ENCODE measurements around the gene OR6Q1. TPM values are rescaled to one million over a fixed set of nuclear protein-coding genes. Genes with fewer than 3 reads are reported as not detected.
A peak's percentile ranks its signal among the peaks of the same experiment; 100 is the strongest.

Gene OR6Q1
- total RNA-seq, 1 donor from 2014 or later = not detected

DNA sequence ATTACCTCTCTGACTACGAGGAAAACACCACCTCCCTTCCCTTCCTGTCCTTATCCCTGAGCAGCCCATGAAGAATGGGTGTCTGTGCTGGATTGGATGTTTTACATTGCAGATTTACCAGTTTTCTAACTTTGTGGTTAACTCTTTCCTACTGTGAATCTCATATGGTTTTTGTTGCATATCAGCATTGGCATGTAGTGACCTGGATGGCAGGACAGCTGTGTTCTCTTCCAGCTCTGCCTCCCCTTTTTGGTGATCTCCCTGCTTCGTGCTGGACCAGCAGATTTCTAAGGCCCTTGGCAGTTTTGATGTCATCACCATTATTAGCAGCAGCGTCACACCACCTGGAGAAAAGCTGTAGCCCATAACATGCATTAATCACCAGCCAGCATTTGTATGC is 26.7 kb downstream of the OR6Q1 start:
- no peak for DNase-seq (ENCODE audit: low spot score)

DNA sequence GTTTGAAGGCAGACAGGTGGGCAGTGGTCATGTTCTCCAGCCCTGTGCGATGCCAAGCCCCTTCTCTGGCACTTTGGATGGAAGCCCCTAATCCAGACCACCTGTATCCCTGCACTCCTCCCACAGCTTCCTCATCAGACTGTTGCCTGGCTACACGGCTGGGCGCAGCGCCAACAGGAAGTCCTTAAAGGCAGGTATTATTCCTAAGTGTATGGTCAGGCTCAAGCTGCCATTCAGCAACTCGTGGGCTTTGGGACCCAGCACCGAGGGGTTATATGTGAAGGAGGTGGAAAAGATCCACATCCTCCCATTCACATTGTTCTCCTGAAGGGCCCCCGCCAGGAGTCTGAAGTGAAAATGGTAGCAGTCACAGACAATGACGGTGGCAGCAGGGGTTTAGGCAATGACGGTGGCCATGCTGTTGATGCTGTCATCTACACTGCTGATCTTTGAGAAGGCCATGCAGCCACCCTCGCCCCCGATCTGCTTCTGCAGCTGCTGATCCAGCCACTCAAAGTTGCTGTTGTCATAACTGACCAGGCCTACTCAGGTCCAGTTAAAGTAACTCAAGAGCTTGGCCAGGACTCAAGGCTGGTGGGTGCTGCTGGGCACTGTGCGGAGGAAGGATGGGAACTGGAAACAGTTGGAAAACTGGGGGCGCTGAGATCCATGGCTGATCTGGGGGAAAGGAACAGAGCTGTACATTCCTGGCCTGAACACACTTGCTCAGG is 27.7 kb downstream of the OR6Q1 start:
- DNase-seq (ENCODE audit: low spot score) = peak; percentile 28

DNA sequence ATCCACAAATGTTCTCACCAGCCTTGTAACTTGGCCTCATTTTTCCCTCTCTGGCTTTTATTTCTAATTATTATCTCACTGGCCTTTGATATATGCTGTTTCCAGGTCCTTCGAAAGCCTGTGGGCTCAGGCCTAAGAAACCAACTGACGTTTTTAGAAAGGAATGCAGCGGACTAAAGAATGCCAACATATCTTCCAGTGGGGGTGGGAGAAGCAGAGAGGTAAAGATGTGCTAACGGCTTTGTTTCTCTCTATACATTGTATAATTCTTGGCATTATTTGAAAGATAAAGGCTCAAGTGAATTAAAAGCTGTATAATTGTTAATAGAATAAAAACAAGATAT is 28.2 kb downstream of the OR6Q1 start:
- no peak for DNase-seq (ENCODE audit: low spot score)

DNA sequence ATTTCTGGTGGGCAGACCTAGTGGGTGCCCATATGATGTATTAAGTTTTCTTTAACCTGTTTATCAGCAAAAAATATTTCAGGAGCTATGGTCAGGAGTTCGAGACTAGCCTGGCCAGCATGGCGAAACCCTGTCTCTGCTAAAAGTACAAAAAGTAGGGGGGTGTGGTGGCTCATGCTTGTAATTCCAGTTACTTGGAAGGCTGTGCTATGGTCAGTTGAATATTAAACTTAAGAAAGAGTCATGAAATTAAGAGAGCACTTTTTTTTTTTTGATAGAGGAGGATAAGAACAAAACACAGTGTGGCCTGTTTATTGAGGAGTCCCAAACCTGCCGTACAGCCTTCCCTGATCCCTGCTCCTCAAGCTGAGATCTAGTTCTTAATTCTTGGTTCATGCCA is 29.8 kb downstream of the OR6Q1 start:
- no peak for DNase-seq (ENCODE audit: low spot score)

DNA sequence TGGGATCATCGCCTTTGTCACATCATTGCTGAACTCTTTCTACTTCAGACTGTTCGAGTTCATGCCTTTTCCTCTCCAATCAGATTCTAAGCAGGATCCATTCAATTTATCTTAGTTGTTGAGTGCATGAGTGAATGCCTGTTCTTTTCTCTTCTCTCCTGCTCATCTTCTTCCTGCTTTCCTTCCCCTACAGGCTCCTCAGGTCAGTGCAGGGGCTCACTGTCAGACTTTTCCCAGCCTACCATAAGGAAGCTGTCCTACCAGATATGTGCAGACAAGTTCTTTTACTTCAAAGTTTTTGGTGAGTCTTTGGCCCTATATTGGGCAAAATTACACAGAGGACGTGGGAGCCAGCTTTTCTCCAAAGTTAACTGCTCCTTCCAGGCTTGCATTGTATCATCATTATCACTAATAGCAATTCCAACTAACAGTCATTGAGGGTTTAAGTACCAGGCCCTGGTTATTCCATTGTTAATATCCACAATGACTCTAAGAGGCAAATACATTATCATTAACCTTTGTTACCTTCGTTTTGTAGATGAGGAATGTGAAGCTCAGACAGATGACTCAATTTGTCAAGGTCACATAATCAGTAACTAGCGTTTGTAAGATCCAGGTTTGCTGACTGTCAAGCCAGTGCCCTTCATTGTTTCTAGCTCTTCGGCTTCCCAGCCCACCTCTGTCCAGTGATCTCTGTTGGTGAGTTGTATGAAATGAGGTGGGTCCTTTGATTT is 30.4 kb downstream of the OR6Q1 start:
- DNase-seq (ENCODE audit: low spot score) = no peak

DNA sequence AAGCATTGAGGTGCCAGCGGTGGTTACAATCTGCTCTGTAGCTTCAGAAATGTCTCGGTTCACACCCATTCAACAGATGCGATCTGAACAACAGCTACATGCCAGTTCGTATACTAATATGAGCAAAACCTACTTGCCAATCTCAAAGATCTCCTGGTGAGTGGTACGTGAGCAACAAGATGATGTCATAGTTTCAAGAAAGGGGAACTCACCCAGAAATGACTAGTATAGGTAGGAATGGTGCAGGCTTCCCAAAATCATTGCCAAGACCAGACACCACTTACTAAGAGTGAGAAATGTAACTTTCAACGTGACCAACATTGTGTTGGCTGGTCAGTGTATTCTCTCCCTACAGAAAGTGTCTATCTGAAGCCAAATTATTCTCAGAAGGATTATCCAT is 31.1 kb downstream of the OR6Q1 start:
- DNase-seq (ENCODE audit: low spot score) = no peak

DNA sequence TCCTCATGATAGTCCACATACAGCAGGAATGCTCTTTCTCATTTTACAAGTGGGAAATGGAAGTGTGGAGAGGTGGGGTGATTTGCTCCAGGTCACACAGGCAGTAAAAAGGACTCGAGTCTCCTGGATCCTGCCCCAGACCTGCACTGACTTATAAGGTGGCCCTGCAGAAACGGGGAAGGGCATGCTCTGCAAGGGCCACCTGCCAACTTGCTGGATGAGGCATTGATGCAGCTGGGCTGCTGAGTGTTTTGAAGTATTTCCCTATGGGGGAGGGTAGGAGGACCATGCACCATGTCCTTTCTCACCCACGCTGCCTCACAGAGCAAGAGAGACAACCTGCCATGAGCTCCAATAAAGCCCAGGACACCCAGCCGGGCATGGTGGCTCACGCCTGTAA is 36.9 kb downstream of the OR6Q1 start:
- DNase-seq (ENCODE audit: low spot score) = no peak

DNA sequence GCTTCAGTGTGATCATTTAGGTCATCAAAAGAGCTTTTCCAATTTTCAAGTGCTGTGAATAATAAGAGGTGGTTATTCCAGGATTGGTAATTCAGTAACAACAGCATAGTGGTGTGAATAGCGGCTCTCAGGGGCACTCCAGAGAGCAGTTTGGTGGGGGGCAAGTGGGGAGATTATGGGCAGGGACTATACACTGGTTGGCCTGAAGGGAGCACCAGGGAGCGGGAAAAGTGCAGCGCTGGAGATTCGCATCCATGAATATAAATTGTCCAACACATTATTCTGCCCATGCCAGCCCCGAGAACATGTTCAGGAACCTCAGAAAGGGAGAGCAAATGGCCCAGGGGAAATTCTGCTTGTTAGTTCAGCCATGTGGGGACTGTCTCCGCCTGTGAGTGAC is 37.9 kb downstream of the OR6Q1 start:
- no peak for DNase-seq (ENCODE audit: low spot score)

DNA sequence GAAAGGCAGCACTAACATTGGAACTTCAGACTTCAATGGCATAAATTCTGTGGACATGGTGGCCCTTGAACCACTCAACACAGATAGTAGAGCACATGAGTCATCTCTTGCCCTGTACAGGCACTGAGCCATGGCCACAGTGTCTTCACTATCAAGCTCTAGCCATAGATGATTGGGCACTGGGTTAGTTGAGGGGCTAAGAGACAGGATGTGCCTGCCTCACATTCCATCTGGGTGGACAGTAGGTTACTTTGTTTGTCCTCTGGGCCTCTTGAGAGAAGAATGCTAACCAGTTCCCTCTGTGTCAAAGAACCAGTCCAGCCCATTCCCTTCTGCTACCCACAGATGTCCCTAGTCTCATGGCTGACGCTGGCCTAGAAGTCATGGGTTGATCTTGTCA is 39.8 kb downstream of the OR6Q1 start:
- no peak for DNase-seq (ENCODE audit: low spot score)

DNA sequence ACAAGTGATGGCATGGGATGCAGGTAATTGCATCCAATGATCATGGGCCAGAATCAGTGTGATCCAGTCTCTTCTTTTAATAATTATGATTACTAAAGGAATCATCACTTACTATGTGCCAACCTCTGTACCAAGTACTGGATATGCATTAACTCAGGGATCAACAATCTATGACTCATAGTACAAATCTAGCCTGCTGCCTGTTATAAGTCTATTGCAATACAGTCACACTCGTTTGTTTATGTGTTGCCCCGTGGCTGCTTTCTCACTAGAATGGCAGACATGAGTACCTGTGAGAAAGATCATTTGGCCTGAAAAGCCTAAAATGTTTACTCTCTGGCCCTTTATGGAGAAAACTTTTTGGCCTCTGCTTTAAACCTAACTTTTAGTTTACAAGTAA is 45.0 kb downstream of the OR6Q1 start:
- DNase-seq (ENCODE audit: low spot score) = no peak

Other genes with a start within 250 kb of the OR6Q1 start
- not detected for gene OR9Q1, start 7.1 kb upstream of the OR6Q1 start, total RNA-seq
- not detected for gene OR9I1, start 94.6 kb downstream of the OR6Q1 start, total RNA-seq
- not detected for gene OR9Q2, start 158.1 kb downstream of the OR6Q1 start, total RNA-seq
- not detected for gene OR1S2, start 173.2 kb downstream of the OR6Q1 start, total RNA-seq
- not detected for gene OR1S1, start 181.8 kb downstream of the OR6Q1 start, total RNA-seq
- gene OR10Q1, start 198.0 kb downstream of the OR6Q1 start, total RNA-seq = not detected
- gene OR10W1, start 237.3 kb downstream of the OR6Q1 start, total RNA-seq = not detected